B cell (primary cell): ENCODE results near the gene TYRP1. TPM values are rescaled to one million over a fixed set of nuclear protein-coding genes. Genes with fewer than 3 reads are reported as not detected.

Source experiments
- ATAC-seq: fragments of 200-7000 bp; cut with Tn5 transposase; one replicate; pipeline ENCODE4 v1.10.0; 2021; ENCODE audit warnings: low read depth, mild to moderate bottlenecking, moderate number of reproducible peaks, moderate library complexity
- CTCF ChIA-PET: fragments of 350-600 bp; sonication (Branson Sonifier 250); formaldehyde crosslinking; loops from one replicate; lab custom pipeline; 2021; ENCODE audit warnings: antibody characterized with exemption, inconsistent platforms; lab: Charles Lee
- POLR2A ChIA-PET: fragments of 350-600 bp; sonication (Branson Sonifier 250); formaldehyde crosslinking; loops from one replicate; lab custom pipeline; 2021; ENCODE audit warnings: antibody characterized with exemption; lab: Charles Lee
- DNase-seq: peaks from one replicate; pipeline ENCODE4 v3.0.0; 2013
- H2AFZ ChIP-seq: 2 replicates; pipeline ENCODE4 v1.6.1; 2012; ENCODE audit warnings: mild to moderate bottlenecking, low read depth, low read length; ENCODE audit not compliant: insufficient read depth, poor library complexity, severe bottlenecking
- H3K27ac ChIP-seq, 2 donors: 1 replicate in 1 of 2; 2 replicates in 1 of 2; pipeline ENCODE4 v1.5.1; 2012 to 2013; ENCODE audit warnings: low read length in 2 of 2, mild to moderate bottlenecking in 2 of 2, moderate library complexity in 1 of 2
- H3K27me3 ChIP-seq, 4 experiments: fragments of 200-600 bp in 1 of 4; sonication (generic) in 1 of 4; replicated peaks in 1 of 4; 1 replicate in 2 of 4; 2 replicates in 2 of 4; pipeline versions ENCODE4 v1.6.1 to v1.7.0; 2013 to 2016; ENCODE audit warnings: low read length in 3 of 4, mild to moderate bottlenecking in 2 of 4, mixed read lengths in 1 of 4, moderate library complexity in 1 of 4; ENCODE audit not compliant: insufficient read depth in 4 of 4, control insufficient read depth in 3 of 4; ENCODE audit errors: control extremely low read depth in 1 of 4
- H3K36me3 ChIP-seq, 2 experiments: replicated peaks in 1 of 2; 1 replicate in 1 of 2; 2 replicates in 1 of 2; pipeline versions ENCODE4 v1.6.1 to v1.7.1; 2013; ENCODE audit warnings: low read length in 1 of 2; ENCODE audit not compliant: insufficient read depth in 2 of 2, control insufficient read depth in 1 of 2; ENCODE audit errors: control extremely low read depth in 1 of 2, extremely low read depth in 1 of 2
- H3K4me1 ChIP-seq, 2 donors: fragments of 200-600 bp in 1 of 2; sonication (generic) in 1 of 2; 1 replicate in 1 of 2; 2 replicates in 1 of 2; pipeline versions ENCODE4 v1.5.1 to v1.6.1; 2013 to 2017; ENCODE audit warnings: low read length in 2 of 2; ENCODE audit not compliant: control insufficient read depth in 2 of 2, insufficient read depth in 2 of 2
- H3K4me2 ChIP-seq: replicated peaks from 2 replicates; pipeline ENCODE3; 2012; ENCODE audit warnings: mild to moderate bottlenecking, low read depth, low read length; ENCODE audit not compliant: poor library complexity, severe bottlenecking
- H3K4me3 ChIP-seq, 5 experiments: fragments of 200-600 bp in 1 of 5; sonication (generic) in 1 of 5; 1 replicate in 3 of 5; 2 replicates in 2 of 5; pipeline versions ENCODE4 v1.5.1 to v1.7.0; 2011 to 2016; ENCODE audit warnings: low read length in 4 of 5, mild to moderate bottlenecking in 4 of 5, low read depth in 2 of 5, control low read depth in 1 of 5, moderate library complexity in 1 of 5; ENCODE audit not compliant: insufficient read depth in 1 of 5; ENCODE audit errors: control extremely low read depth in 1 of 5, extremely low read depth in 1 of 5
- H3K79me2 ChIP-seq: fragments of 200-600 bp; sonication (generic); one replicate; pipeline ENCODE4 v1.6.0; 2016; ENCODE audit warnings: low read length; ENCODE audit not compliant: control insufficient read depth, insufficient read depth
- H3K9ac ChIP-seq: fragments of 200-600 bp; sonication (generic); 2 replicates; pipeline ENCODE4 v1.6.1; 2017; ENCODE audit warnings: mild to moderate bottlenecking, low read length, moderate library complexity
- H3K9me3 ChIP-seq, 3 donors: one replicate each; pipeline versions ENCODE4 v1.6.1 to v1.7.1; 2013; ENCODE audit warnings: low read length in 2 of 3; ENCODE audit not compliant: control insufficient read depth in 2 of 3, insufficient read depth in 1 of 3; ENCODE audit errors: control extremely low read depth in 1 of 3
- H4K20me1 ChIP-seq: 2 replicates; pipeline ENCODE4 v1.6.0; 2012; ENCODE audit warnings: mild to moderate bottlenecking, low read length; ENCODE audit not compliant: insufficient read depth, control insufficient read depth, poor library complexity, severe bottlenecking
- H3K27ac Mint-ChIP-seq: one replicate; pipeline ENCODE4 v1.8.0; 2021; ENCODE audit warnings: mixed read lengths
- H3K27me3 Mint-ChIP-seq: one replicate; pipeline ENCODE4 v1.8.0; 2021; ENCODE audit warnings: mixed read lengths
- H3K4me1 Mint-ChIP-seq: one replicate; pipeline ENCODE4 v1.8.0; 2021; ENCODE audit warnings: mixed read lengths
- H3K4me3 Mint-ChIP-seq: one replicate; pipeline ENCODE4 v1.8.0; 2021; ENCODE audit warnings: mixed read lengths
- H3K9me3 Mint-ChIP-seq: one replicate; pipeline ENCODE4 v1.8.0; 2022; ENCODE audit warnings: mixed read lengths; ENCODE audit not compliant: insufficient read depth
- EZH2 ChIP-seq: IDR thresholded peaks from 2 replicates; pipeline ENCODE4 v1.6.1; 2012; ENCODE audit warnings: borderline replicate concordance, low read depth, mild to moderate bottlenecking, moderate library complexity, low read length; ENCODE audit not compliant: insufficient read depth, poor library complexity, severe bottlenecking
- WGBS: methylation state at CpG from one replicate; pipeline ENCODE4 v1.1.5; 2013; ENCODE audit warnings: missing lambda C conversion rate; ENCODE audit not compliant: insufficient coverage; 5-methylcytosine and 5-hydroxymethylcytosine counted together
- intact Hi-C: fragments of 100-400 bp; cut with micrococcal nuclease; formaldehyde crosslinking; loops from one replicate; pipeline ENCODE4 v1.10.0; 2022
- polyA plus RNA-seq: library from polyadenylated mRNA; depleted of rRNA; stranded (reverse); fragments of >200 nt; gene quantifications from 2 replicates; pipeline ENCODE4 v1.2.3, GENCODE V29; 2012
- total RNA-seq, 2 donors: library from RNA; stranded (reverse); fragments of 120-200 nt in 1 of 2; gene quantifications; 1 replicate in 1 of 2; 2 replicates in 1 of 2; pipeline versions ENCODE4 v1.2.3 to v1.2.4, GENCODE V29; 2013 to 2022
- TF ChIP-seq, protein P1 (sequence below): fragments of 200-600 bp; IDR thresholded peaks from one replicate; pipeline ENCODE4 v1.8.0; 2022; ENCODE audit warnings: antibody characterized with exemption, mild to moderate bottlenecking

The TYRP1 gene
- total and polyA plus RNA-seq, 2 donors (not counting 1 experiment from before 2014, with no cell fraction given), result not detected

DNA sequence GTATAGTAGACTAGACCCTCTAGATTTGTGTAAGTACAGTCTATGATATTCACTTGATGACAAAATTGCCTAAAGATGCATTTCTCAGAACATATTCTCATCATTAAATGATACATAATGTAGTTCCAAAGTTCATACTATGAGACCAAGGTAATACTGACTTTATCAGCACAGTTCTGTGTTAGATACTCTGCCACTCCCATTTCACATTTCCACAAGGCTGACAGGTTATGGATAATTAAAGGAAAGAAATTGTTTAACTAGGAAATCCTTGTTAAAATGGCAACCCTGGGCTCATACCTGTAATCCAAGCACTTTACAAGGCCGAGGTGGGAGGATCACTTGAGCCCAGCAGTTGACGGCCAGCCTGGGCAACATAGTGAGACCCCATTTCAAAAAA, 33.6 kb downstream of the TYRP1 start:
- H3K79me2 ChIP-seq, result no peaks in the 10 kb centered on the region
- CTCF ChIA-PET, result no interaction called here

DNA sequence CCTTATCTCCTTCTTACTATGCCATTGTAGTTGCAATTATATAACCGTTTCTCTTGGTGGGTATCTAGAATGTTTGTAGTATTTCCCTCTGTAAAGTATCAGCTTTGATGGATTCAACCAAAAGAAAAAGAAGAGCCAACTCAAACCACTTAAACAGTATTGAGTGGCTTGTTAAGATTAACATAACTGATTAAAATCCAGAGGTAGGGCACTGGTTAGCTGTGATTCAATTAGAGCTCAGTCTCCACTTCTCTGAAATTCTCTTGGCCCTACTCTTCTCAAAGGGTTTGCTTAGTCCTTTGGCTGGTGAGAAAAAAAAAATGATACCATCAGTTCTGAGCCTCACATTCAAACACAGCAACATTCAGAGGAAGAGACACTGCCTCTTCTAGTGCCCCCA, 37.0 kb downstream of the TYRP1 start:
- Histone ChIP-seq H3K79me2 (no peaks in the 10 kb centered on the region), H3K27me3 (no peaks in the 10 kb centered on the region), H3K4me3 (no peak overlapping the region), H3K4me1 (no peaks in the 10 kb centered on the region), H3K4me2 (no peak overlapping the region), H2AFZ (no peak overlapping the region), H3K9me3 (no peaks in the 10 kb centered on the region), H4K20me1 (no peaks in the 10 kb centered on the region), H3K27ac (no peak overlapping the region), H3K36me3 (no peaks in the 10 kb centered on the region), H3K9ac (no peak overlapping the region)
- H3K4me3 Mint-ChIP-seq, result no peak overlapping the region
- POLR2A ChIA-PET, result no interaction called here
- no peaks in the 10 kb centered on the region for H3K4me1 Mint-ChIP-seq
- H3K27ac Mint-ChIP-seq, result no peak overlapping the region
- no peaks in the 10 kb centered on the region for H3K27me3 Mint-ChIP-seq
- no peaks in the 10 kb centered on the region for H3K9me3 Mint-ChIP-seq
- intact Hi-C loops, result no loop called here
- CTCF ChIA-PET, result no interaction called here
- no peak for TF ChIP-seq EZH2
- TF ChIP-seq, protein P1, sequence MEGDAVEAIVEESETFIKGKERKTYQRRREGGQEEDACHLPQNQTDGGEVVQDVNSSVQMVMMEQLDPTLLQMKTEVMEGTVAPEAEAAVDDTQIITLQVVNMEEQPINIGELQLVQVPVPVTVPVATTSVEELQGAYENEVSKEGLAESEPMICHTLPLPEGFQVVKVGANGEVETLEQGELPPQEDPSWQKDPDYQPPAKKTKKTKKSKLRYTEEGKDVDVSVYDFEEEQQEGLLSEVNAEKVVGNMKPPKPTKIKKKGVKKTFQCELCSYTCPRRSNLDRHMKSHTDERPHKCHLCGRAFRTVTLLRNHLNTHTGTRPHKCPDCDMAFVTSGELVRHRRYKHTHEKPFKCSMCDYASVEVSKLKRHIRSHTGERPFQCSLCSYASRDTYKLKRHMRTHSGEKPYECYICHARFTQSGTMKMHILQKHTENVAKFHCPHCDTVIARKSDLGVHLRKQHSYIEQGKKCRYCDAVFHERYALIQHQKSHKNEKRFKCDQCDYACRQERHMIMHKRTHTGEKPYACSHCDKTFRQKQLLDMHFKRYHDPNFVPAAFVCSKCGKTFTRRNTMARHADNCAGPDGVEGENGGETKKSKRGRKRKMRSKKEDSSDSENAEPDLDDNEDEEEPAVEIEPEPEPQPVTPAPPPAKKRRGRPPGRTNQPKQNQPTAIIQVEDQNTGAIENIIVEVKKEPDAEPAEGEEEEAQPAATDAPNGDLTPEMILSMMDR, result no peak
- no CpG with 5 or more reads among the region's 1 CpG for WGBS
- DNase-seq (no peak), ATAC-seq (no peak)

More for the DNA sequence above, 33.6 kb downstream of the TYRP1 start:
- Histone ChIP-seq H4K20me1 (no peaks in the 10 kb centered on the region), H3K9me3 (no peaks in the 10 kb centered on the region), H3K4me2 (no peak overlapping the region), H3K9ac (no peak overlapping the region), H3K27me3 (no peaks in the 10 kb centered on the region), H3K36me3 (no peaks in the 10 kb centered on the region), H2AFZ (no peak overlapping the region), H3K4me3 (no peak overlapping the region), H3K27ac (no peak overlapping the region), H3K4me1 (no peaks in the 10 kb centered on the region)
- H3K4me3 Mint-ChIP-seq, result no peak overlapping the region
- ATAC-seq, result no peak
- DNase-seq, result no peak
- H3K9me3 Mint-ChIP-seq, result no peaks in the 10 kb centered on the region
- WGBS, result 88% methylated on average over 1 of the region's 2 CpGs
- no peaks in the 10 kb centered on the region for H3K4me1 Mint-ChIP-seq
- no peaks in the 10 kb centered on the region for H3K27me3 Mint-ChIP-seq
- intact Hi-C loops, result no loop called here
- POLR2A ChIA-PET, result no interaction called here
- TF ChIP-seq, protein P1, result no peak
- no peak for TF ChIP-seq EZH2
- H3K27ac Mint-ChIP-seq, result no peak overlapping the region
